H7 (cell line): ENCODE measurements around the gene AVPR1A. TPM values are rescaled to one million over a fixed set of nuclear protein-coding genes. Genes with fewer than 3 reads are reported as not detected.

Experiments used
- DNase-seq: peaks from one replicate; pipeline ENCODE4 v3.0.0; 2012
- H3K27me3 ChIP-seq: 2 replicates; pipeline ENCODE4 v1.6.0; 2011; ENCODE audit warnings: mild to moderate bottlenecking, low read length; ENCODE audit not compliant: control insufficient read depth, insufficient read depth
- H3K36me3 ChIP-seq: replicated peaks from 2 replicates; pipeline ENCODE4 v1.5.1; 2011; ENCODE audit warnings: low read length; ENCODE audit not compliant: control insufficient read depth, insufficient read depth
- H3K4me3 ChIP-seq: 2 replicates; pipeline ENCODE4 v1.5.1; 2011; ENCODE audit warnings: low read depth, mild to moderate bottlenecking, control low read depth, low read length, moderate library complexity; ENCODE audit not compliant: insufficient read depth
- total RNA-seq: library from RNA; depleted of rRNA; stranded (reverse); fragments of >200 nt; shearing (Covaris generic); gene quantifications from 2 replicates; pipeline ENCODE4 v1.2.3, GENCODE V29; 2014; rRNA removed

Gene AVPR1A
- total RNA-seq, 1 experiment from 2014 or later = 0.03 TPM

DNA sequence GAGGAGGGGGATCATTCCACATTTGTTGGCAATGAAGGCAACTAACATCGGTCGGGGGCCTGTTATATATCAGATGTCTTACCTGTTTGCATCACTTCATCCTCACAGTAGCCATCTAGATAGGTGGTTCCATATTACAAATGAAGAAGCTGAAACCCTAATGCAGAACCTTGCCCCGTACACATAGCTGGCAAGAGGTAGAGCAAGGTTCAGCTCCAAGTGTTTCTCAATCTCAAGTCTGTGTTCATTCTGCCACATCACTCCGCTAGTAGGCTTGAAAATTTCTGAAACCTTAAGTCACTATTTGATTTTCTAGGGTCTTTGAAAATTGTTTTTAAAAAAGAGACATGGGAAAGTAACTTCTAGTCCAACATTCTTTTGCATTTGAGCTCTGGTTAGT, 17.0 kb downstream of the AVPR1A start:
- Histone ChIP-seq H3K27me3 (no peaks in the 10 kb centered on the region), H3K4me3 (no peak overlapping the region), H3K36me3 (no peaks in the 10 kb centered on the region)
- DNase-seq = no peak

GRCh38 chr12:63132201-63132600, 18.8 kb downstream of the AVPR1A start:
- Histone ChIP-seq H3K36me3 (no peaks in the 10 kb centered on the region), H3K4me3 (no peak overlapping the region), H3K27me3 (no peaks in the 10 kb centered on the region)
- DNase-seq = no peak

DNA sequence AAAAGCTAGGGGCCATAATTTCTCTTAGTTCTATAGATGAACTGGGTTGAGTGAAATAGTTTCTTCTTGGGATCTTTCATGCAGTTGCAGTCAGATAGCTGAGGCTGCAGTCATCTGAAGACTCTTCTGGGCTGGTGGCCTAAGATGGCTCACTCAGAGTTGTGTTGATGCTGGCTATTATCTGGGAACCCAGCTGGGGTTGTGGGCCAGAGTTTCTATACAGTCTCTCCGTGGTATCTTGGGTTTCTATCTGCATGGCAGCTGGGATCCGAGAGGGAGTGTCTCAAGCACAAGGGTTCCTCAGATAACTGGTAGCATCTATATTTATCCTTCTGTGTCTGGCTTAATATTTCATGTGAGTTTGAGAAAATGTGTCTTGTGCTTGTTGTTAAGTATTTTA, 21.1 kb downstream of the AVPR1A start:
- Histone ChIP-seq H3K36me3 (no peaks in the 10 kb centered on the region), H3K4me3 (no peak overlapping the region), H3K27me3 (no peaks in the 10 kb centered on the region)
- DNase-seq = no peak

DNA sequence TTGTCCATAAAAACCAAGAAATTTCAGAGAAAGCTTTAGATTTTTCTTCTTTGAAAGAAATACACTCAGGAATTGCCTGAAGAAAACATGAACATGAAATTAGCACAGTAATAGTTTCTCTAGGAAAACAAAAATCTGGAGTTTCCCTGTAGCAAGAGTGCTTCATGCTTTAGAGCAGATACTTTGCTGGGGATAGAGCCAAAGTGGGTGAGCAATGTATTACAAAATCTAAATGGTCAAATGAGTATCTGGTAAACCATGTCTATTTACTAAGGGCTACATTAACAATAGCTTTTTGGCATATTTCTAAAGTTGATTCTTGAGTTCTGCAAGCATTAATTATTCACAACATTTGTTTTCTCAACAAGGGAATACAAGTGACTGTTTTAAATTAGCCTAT, 26.2 kb downstream of the AVPR1A start:
- Histone ChIP-seq H3K36me3 (no peaks in the 10 kb centered on the region), H3K27me3 (no peaks in the 10 kb centered on the region), H3K4me3 (no peak overlapping the region)
- no peak for DNase-seq

GRCh38 chr12:63103494-63104131, 47.4 kb downstream of the AVPR1A start:
- no peak overlapping the region for H3K4me3 ChIP-seq
- no peaks in the 10 kb centered on the region for H3K27me3 ChIP-seq
- H3K36me3 ChIP-seq = no peaks in the 10 kb centered on the region
- DNase-seq = peak; percentile 16

GRCh38 chr12:63101920-63102319, 49.1 kb downstream of the AVPR1A start:
- H3K4me3 ChIP-seq = no peak overlapping the region
- H3K27me3 ChIP-seq = no peaks in the 10 kb centered on the region
- no peak for DNase-seq
- H3K36me3 ChIP-seq = no peaks in the 10 kb centered on the region

DNA sequence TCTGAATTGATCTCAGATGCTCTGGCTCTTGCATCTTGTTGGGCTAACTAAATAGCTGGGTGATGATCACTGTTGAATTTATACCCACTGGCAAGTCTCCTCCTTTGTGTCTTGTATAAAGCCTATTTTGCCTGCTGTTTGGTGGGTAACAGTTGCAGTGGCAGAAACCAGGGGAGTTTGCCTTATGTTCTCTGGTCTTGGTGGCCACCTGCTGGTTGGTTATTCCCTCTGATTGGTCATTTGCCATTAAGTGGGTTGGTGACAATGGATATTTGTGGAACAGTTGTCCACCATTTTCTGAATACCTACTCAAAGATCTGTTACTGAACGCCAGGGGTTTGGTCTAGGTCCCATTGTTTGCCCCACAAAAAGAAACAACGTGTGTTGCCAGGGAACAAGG, 52.1 kb downstream of the AVPR1A start:
- DNase-seq = no peak
- H3K4me3 ChIP-seq = no peak overlapping the region
- H3K27me3 ChIP-seq = no peaks in the 10 kb centered on the region
- H3K36me3 ChIP-seq = no peaks in the 10 kb centered on the region

DNA sequence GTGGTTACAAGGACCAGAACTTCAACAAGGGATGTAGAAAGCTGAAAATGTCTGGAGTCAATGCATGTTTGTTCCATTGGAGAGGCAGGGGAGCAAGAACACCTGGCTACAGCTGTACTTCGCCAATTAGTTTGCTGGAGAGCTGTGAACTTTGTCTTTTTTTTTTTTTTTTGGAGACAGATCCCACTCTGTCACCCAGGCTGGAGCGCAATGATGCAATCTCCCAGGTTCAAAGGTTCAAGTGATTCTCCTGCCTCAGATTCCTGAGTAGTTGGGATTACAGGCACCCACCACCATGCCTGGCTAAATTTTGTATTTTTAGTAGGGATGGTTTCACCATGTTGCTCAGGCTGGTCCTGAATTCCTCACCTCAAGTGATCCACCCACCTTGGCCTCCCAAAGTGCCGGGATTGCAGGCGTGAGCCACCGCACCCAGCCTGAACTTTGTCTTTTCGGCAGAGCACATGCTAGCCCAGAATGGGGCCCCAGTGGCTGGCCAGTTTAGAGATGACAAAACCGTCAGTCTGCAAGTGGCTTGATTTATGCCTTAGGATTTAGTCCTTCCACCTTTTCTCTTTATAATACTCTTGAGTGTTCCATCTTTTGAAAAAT, 55.5 kb downstream of the AVPR1A start:
- no peak for DNase-seq

DNA sequence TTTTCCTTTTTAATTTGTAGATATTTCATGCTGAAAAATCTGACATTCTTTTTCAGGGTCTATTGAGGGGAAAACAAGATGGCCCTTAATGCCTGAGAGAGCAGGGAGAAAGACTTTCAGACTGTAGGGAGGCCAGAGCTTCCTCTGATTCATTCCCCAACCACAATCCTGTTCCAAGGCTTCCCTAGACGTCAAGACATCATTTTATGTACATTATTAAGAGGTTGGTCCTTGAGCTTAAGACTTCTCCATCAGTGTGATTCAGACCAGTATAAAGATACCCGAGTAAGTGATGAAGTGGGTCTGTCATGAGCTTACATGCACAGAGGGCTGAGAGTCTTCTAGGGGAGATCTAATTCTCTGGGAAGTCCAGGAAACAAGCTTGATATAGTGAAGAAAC, 57.3 kb downstream of the AVPR1A start:
- H3K4me3 ChIP-seq = no peak overlapping the region
- H3K36me3 ChIP-seq = no peaks in the 10 kb centered on the region
- no peak for DNase-seq
- H3K27me3 ChIP-seq = no peaks in the 10 kb centered on the region

More for the DNA sequence above, 55.5 kb downstream of the AVPR1A start:
- Histone ChIP-seq H3K4me3 (no peak overlapping the region), H3K36me3 (no peaks in the 10 kb centered on the region), H3K27me3 (no peaks in the 10 kb centered on the region)

GRCh38 chr12:63093084-63093483, 57.9 kb downstream of the AVPR1A start:
- no peak overlapping the region for H3K4me3 ChIP-seq
- H3K36me3 ChIP-seq = no peaks in the 10 kb centered on the region
- H3K27me3 ChIP-seq = no peaks in the 10 kb centered on the region
- DNase-seq = no peak

Other genes starting within 250 kb of the AVPR1A start
- gene PPM1H, start 216.1 kb downstream of the AVPR1A start, total RNA-seq = 17.0 and 26.7 TPM in 2 replicates